Measurements from ENCODE around the gene GLIPR2.

The GLIPR2 gene

GRCh38 chr9:36093384-36093783 lies 43.1 kb upstream of the GLIPR2 start:
- TF ChIP-seq CTCF (IDR thresholded peaks at IDR 0.05; ENCODE audit: control insufficient read depth, insufficient read depth, low read depth, low read length, missing control alignments), result no peak
- DNase-seq (ENCODE audit: low read depth), result no peak
- H3K4me3 ChIP-seq (ENCODE audit: control insufficient read depth, low read depth, low read length), result no peak overlapping the region

DNA sequence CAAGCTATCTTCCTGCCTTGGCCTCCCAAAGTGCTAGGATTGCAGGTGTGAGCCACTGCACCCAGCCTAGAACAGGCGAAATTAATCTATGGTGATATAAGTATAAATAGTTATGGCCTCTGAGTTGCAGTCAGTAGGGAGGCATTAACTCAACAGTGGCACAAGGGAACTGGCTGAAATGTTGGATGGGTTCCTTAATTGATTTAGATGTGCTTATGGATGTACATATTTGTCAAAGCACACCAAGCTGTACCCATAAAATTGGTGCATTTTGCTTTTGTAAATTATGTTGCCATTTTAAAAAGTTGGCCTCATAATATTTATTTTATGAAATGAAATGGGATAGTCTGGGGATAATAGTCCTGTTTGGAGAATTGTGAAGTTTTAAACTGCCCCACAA lies 36.8 kb upstream of the GLIPR2 start:
- no peak for TF ChIP-seq CTCF (IDR thresholded peaks at IDR 0.05; ENCODE audit: control insufficient read depth, insufficient read depth, low read depth, low read length, missing control alignments)
- DNase-seq (ENCODE audit: low read depth), result no peak
- H3K4me3 ChIP-seq (ENCODE audit: control insufficient read depth, low read depth, low read length), result no peak overlapping the region

GRCh38 chr9:36100532-36100931 lies 36.0 kb upstream of the GLIPR2 start:
- no peak for DNase-seq (ENCODE audit: low read depth)
- TF ChIP-seq CTCF (IDR thresholded peaks at IDR 0.05; ENCODE audit: control insufficient read depth, insufficient read depth, low read depth, low read length, missing control alignments), result peak; percentile 36
- no peak overlapping the region for H3K4me3 ChIP-seq (ENCODE audit: control insufficient read depth, low read depth, low read length)

DNA sequence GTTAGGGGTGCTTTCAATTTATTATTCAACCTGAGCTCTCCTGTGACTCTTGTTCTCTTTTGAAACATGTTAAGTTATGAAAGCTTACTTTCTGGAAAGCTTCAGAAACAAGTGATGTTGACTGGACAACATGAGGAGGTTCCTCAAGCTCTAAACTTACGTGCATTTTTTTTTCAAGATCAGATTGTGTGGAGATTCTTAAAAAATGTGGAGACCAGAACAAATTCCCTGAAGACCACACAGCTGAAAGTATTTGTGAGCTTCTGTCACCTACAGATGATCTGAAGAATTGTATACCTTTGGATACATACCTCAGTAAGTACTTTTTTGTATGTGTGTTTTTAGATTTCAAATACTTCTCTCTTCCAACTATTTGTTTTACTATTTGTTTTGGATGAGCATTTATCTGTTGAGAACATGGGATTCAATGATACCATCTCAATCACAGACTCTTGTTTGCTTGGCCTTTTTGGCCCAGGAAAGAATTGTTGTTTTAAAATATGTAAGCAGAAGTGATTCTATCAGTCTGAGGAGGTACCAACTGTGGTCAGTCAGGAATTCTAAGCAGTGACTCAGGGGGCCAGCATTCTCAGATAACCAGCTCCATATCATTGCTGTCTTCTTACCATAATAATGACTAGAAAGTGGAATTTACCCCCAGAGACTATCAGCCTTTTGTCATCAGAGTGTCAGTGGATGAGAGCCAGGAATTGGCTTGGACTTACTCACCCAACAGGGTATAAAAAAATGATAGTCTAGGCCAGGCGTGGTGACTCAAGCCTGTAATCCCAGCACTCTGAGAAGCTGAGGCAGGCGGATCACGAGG lies 34.4 kb upstream of the GLIPR2 start:
- no peak overlapping the region for H3K4me3 ChIP-seq (ENCODE audit: control insufficient read depth, low read depth, low read length)
- peak; percentile 94 for DNase-seq (ENCODE audit: low read depth)
- no peak for TF ChIP-seq CTCF (IDR thresholded peaks at IDR 0.05; ENCODE audit: control insufficient read depth, insufficient read depth, low read depth, low read length, missing control alignments)

DNA sequence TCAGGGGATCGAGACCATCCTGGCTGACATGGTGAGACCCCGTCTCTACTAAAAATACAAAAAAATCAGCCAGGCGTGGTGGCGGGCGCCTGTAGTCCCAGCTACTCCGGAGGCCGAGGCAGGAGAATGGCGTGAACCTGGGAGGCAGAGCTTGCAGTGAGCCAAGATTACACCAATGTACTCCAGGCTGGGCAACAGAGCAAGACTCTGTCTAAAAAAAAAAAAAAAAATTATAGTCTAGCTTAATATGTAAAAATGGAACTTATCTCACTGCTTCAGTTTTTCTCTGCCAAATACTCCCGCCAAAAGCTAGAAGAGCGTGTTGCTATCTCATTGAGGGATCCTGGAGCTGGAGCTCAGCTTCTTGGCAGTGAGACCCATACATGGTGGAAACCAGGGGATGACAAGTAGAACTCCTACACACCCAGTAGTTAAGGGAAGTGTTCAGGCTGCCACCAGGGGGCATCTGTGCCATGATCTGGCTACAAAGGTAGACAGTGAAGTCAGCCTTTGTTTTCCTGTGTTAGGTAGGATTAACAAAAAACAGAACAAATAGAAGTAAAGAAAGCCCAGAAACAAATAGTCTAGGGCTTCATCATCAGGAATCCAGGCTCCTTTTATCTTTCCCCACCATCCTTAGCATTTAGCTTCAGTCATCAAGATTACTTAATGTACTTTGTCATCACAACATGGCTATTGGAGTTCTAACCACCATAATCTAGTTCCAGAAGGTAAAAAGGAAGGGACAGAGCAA lies 33.6 kb upstream of the GLIPR2 start:
- no peak overlapping the region for H3K4me3 ChIP-seq (ENCODE audit: control insufficient read depth, low read depth, low read length)
- TF ChIP-seq CTCF (IDR thresholded peaks at IDR 0.05; ENCODE audit: control insufficient read depth, insufficient read depth, low read depth, low read length, missing control alignments), result peak; percentile 66
- DNase-seq (ENCODE audit: low read depth), result no peak

- no peak for TF ChIP-seq CTCF (IDR thresholded peaks at IDR 0.05; ENCODE audit: control insufficient read depth, insufficient read depth, low read depth, low read length, missing control alignments)
- no peak overlapping the region for H3K4me3 ChIP-seq (ENCODE audit: control insufficient read depth, low read depth, low read length)
- DNase-seq (ENCODE audit: low read depth), result no peak
Observed at GRCh38 chr9:36109071-36109470, 27.5 kb upstream of the GLIPR2 start.

All from AG09309 (cell line).